Gastroesophageal sphincter (tissue), 3 donors: ENCODE measurements around the gene C1orf50.

ENCODE experiments used
- EP300 ChIP-seq: sonication (generic); formaldehyde crosslinking; IDR thresholded peaks from one replicate; pipeline ENCODE4 v1.6.1; 2017; ENCODE audit warnings: antibody characterized with exemption, mild to moderate bottlenecking
- POLR2A ChIP-seq, 2 donors: fragments of 450-650 bp; IDR thresholded peaks; one replicate each; pipeline ENCODE4 v1.6.1; 2017; ENCODE audit warnings: antibody characterized with exemption in 2 of 2, mild to moderate bottlenecking in 2 of 2, moderate library complexity in 1 of 2
- POLR2AphosphoS5 ChIP-seq: sonication (generic); formaldehyde crosslinking; IDR thresholded peaks from one replicate; pipeline ENCODE4 v1.6.1; 2017; ENCODE audit warnings: antibody characterized with exemption
- TF ChIP-seq, protein P1 (sequence below), 4 experiments: fragments of 200-600 bp in 2 of 4; fragments of 450-650 bp in 2 of 4; sonication (generic) in 1 of 4; IDR thresholded peaks; one replicate each; pipeline ENCODE4 v1.5.1; 2017 to 2019; ENCODE audit warnings: antibody characterized with exemption in 4 of 4, mild to moderate bottlenecking in 2 of 4, moderate library complexity in 2 of 4

GRCh38 chr1:42756956-42757891 is 9.8 kb upstream of the C1orf50 start:
- TF ChIP-seq, protein P1, sequence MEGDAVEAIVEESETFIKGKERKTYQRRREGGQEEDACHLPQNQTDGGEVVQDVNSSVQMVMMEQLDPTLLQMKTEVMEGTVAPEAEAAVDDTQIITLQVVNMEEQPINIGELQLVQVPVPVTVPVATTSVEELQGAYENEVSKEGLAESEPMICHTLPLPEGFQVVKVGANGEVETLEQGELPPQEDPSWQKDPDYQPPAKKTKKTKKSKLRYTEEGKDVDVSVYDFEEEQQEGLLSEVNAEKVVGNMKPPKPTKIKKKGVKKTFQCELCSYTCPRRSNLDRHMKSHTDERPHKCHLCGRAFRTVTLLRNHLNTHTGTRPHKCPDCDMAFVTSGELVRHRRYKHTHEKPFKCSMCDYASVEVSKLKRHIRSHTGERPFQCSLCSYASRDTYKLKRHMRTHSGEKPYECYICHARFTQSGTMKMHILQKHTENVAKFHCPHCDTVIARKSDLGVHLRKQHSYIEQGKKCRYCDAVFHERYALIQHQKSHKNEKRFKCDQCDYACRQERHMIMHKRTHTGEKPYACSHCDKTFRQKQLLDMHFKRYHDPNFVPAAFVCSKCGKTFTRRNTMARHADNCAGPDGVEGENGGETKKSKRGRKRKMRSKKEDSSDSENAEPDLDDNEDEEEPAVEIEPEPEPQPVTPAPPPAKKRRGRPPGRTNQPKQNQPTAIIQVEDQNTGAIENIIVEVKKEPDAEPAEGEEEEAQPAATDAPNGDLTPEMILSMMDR (IDR thresholded peaks at IDR 0.05) = peak; percentile 38 to 63 (median 57)
- TF ChIP-seq POLR2A (IDR thresholded peaks at IDR 0.05) (no peak), POLR2AphosphoS5 (no peak), EP300 (no peak)
